PC-3 (cell line): ENCODE data around the gene DBP. TPM values are rescaled to one million over a fixed set of nuclear protein-coding genes. Genes with fewer than 3 reads are reported as not detected.
A peak's percentile ranks its signal among the peaks of the same experiment; 100 is the strongest.

ENCODE experiments used
- ATAC-seq: fragments of 200-7000 bp; cut with Tn5 transposase; 2 replicates; pipeline ENCODE4 v1.9.1; 2020; ENCODE audit warnings: mild to moderate bottlenecking, moderate library complexity
- BruUV-seq: library from RNA; stranded (reverse); fragments of 400-500 nt; replicated peaks from 2 replicates; lab custom pipeline; 2021; lab: Mats Ljungman, UMichigan
- CTCF ChIA-PET: fragments of 300-600 bp; sonication (Branson Sonifier 250); formaldehyde crosslinking; loops from one replicate; lab custom pipeline; 2022; ENCODE audit warnings: antibody characterized with exemption; lab: Charles Lee
- POLR2A ChIA-PET: fragments of 300-600 bp; sonication (Branson Sonifier 250); formaldehyde crosslinking; loops from one replicate; lab custom pipeline; 2022; ENCODE audit warnings: antibody characterized with exemption; ENCODE audit not compliant: unreplicated experiment; lab: Charles Lee
- DNase-seq: peaks from one replicate; pipeline ENCODE4 v3.0.0-alpha.2; 2015
- H2AFZ ChIP-seq: fragments of 300-600 bp; sonication (generic); 2 replicates; pipeline ENCODE4 v1.6.0; 2016; ENCODE audit warnings: antibody characterized with exemption, low read length
- H3F3A ChIP-seq: fragments of 300-600 bp; sonication (generic); one replicate; pipeline ENCODE4 v1.6.0; 2017; ENCODE audit warnings: antibody characterized with exemption, low read length, control low read depth, mild to moderate bottlenecking; ENCODE audit not compliant: unreplicated experiment
- H3K27ac ChIP-seq: fragments of 300-600 bp; sonication (generic); 2 replicates; pipeline ENCODE4 v1.5.1; 2016; ENCODE audit warnings: mild to moderate bottlenecking, low read length
- H3K27me3 ChIP-seq: fragments of 300-600 bp; sonication (generic); 2 replicates; pipeline ENCODE4 v1.6.1; 2016; ENCODE audit warnings: low read length, mixed read lengths
- H3K36me3 ChIP-seq: fragments of 300-600 bp; sonication (generic); 2 replicates; pipeline ENCODE4 v1.6.1; 2016; ENCODE audit warnings: low read depth, mixed run types, low read length, mixed read lengths
- H3K4me1 ChIP-seq: fragments of 300-600 bp; sonication (generic); 2 replicates; pipeline ENCODE4 v1.5.1; 2016; ENCODE audit warnings: low read length; ENCODE audit not compliant: insufficient read depth
- H3K4me2 ChIP-seq: fragments of 300-600 bp; sonication (generic); 2 replicates; pipeline ENCODE4 v1.6.0; 2016; ENCODE audit warnings: low read length
- H3K4me3 ChIP-seq: fragments of 300-600 bp; sonication (generic); 2 replicates; pipeline ENCODE4 v1.5.1; 2016; ENCODE audit warnings: mild to moderate bottlenecking, low read length, mixed read lengths
- H3K79me2 ChIP-seq: fragments of 300-600 bp; sonication (generic); 2 replicates; pipeline ENCODE4 v1.6.1; 2017; ENCODE audit warnings: low read length, mixed read lengths
- H3K9ac ChIP-seq: fragments of 300-600 bp; sonication (generic); 2 replicates; pipeline ENCODE4 v1.6.0; 2016; ENCODE audit warnings: mild to moderate bottlenecking, low read length
- H3K9me2 ChIP-seq: fragments of 300-600 bp; sonication (generic); replicated peaks from 2 replicates; pipeline ENCODE4 v1.6.1; 2016; ENCODE audit warnings: mixed run types, low read length, mixed read lengths
- H3K9me3 ChIP-seq: fragments of 300-600 bp; sonication (generic); 2 replicates; pipeline ENCODE4 v1.6.1; 2016; ENCODE audit warnings: low read length, mixed read lengths
- H4K20me1 ChIP-seq: fragments of 300-600 bp; sonication (generic); 2 replicates; pipeline ENCODE4 v1.6.1; 2016; ENCODE audit warnings: low read length, mixed read lengths
- CTCF ChIP-seq: fragments of 300-600 bp; sonication (generic); conservative IDR thresholded peaks from 2 replicates; pipeline ENCODE4 v1.5.1; 2017; ENCODE audit warnings: antibody characterized with exemption, low read depth, mild to moderate bottlenecking, low read length
- EZH2 ChIP-seq: fragments of 300-600 bp; sonication (generic); IDR thresholded peaks from one replicate; pipeline ENCODE4 v1.6.1; 2017; ENCODE audit warnings: antibody characterized with exemption, mild to moderate bottlenecking, low read length; ENCODE audit not compliant: unreplicated experiment
- EZH2phosphoT487 ChIP-seq: fragments of 300-600 bp; sonication (generic); IDR thresholded peaks from 2 replicates; pipeline ENCODE4 v1.6.1; 2018; ENCODE audit warnings: mild to moderate bottlenecking, antibody characterized with exemption, low read length, borderline replicate concordance
- intact Hi-C: fragments of 100-400 bp; cut with micrococcal nuclease; formaldehyde crosslinking; loops from 2 replicates; pipeline ENCODE4 v1.9.0; 2023
- total RNA-seq: library from RNA; depleted of rRNA; stranded (reverse); fragments of >200 nt; gene quantifications from 2 replicates; pipeline ENCODE4 v1.2.3, GENCODE V29; 2014

The DBP gene
- total RNA-seq, 1 experiment from 2014 or later = 12.2 TPM

GRCh38 chr19:48614436-48615230 is 22.5 kb downstream of the DBP start, which contains the start of gene FAM83E:
FAM83E (minus strand) TSS chr19:48615076; CDS start chr19:48613372, 1,704 bp downstream.
- ATAC-seq (peak; percentile 9; the same call in 1 of the 2 replicates), DNase-seq (peak; percentile 41)
- intact Hi-C loops = no loop called here
- TF ChIP-seq EZH2 = no peak
- TF ChIP-seq EZH2phosphoT487 = no peak
- no peak for TF ChIP-seq CTCF
- H3K4me3 ChIP-seq = no peak within 1 kb of the TSS
- POLR2A ChIA-PET = no interaction called here
- no peaks in the 10 kb centered on the region for H3F3A ChIP-seq
- BruUV-seq = no TSS peak
- CTCF ChIA-PET = no interaction called here
- H3K27ac ChIP-seq = no peak within 1 kb of the TSS
- H3K9ac ChIP-seq = no peak within 1 kb of the TSS
- H3K4me2 ChIP-seq = no peak within 1 kb of the TSS
- peaks cover 32% of the 10 kb centered on the region for H4K20me1 ChIP-seq
- H3K4me1 ChIP-seq = peaks cover 21% of the 10 kb centered on the region
- H3K79me2 ChIP-seq = peaks cover 35% of the 10 kb centered on the region
- H2AFZ ChIP-seq = no peak within 1 kb of the TSS
- no peaks in the 10 kb centered on the region for H3K9me2 ChIP-seq
- H3K36me3 ChIP-seq = peaks cover 35% of the 10 kb centered on the region
- no peaks in the 10 kb centered on the region for H3K27me3 ChIP-seq
- no peaks in the 10 kb centered on the region for H3K9me3 ChIP-seq

GRCh38 chr19:48613852-48614435 is 23.2 kb downstream of the DBP start:
- no peak overlapping the region for H3K27ac ChIP-seq
- intact Hi-C loops = no loop called here
- no TSS peak for BruUV-seq
- H4K20me1 ChIP-seq = peaks cover 32% of the 10 kb centered on the region
- ChIA-PET CTCF (no interaction called here), POLR2A (no interaction called here)
- H3K4me1 ChIP-seq = peaks cover 21% of the 10 kb centered on the region
- no peaks in the 10 kb centered on the region for H3F3A ChIP-seq
- H3K79me2 ChIP-seq = peaks cover 34% of the 10 kb centered on the region
- H3K4me3 ChIP-seq = no peak overlapping the region
- H3K36me3 ChIP-seq = peaks cover 35% of the 10 kb centered on the region
- no peaks in the 10 kb centered on the region for H3K9me2 ChIP-seq
- H3K9ac ChIP-seq = no peak overlapping the region
- no peaks in the 10 kb centered on the region for H3K9me3 ChIP-seq
- no peak; the same call in 1 of the 2 replicates for ATAC-seq
- H3K4me2 ChIP-seq = no peak overlapping the region
- no peak overlapping the region for H2AFZ ChIP-seq
- TF ChIP-seq CTCF (no peak), EZH2phosphoT487 (no peak), EZH2 (no peak)
- no peaks in the 10 kb centered on the region for H3K27me3 ChIP-seq
- DNase-seq = no peak
